Superior temporal gyrus (tissue), 1 donor: ENCODE measurements around the gene EPS8.
"Not testable (repeated sequence)": the region's sequence is repeated elsewhere in the genome, so short reads cannot be mapped to it uniquely, and the experiment has no call there.

Experiments used
- DNase-seq: peaks from one replicate; pipeline ENCODE4 v3.0.0-alpha.2; 2016; ENCODE audit errors: extremely low spot score

EPS8 gene

DNA sequence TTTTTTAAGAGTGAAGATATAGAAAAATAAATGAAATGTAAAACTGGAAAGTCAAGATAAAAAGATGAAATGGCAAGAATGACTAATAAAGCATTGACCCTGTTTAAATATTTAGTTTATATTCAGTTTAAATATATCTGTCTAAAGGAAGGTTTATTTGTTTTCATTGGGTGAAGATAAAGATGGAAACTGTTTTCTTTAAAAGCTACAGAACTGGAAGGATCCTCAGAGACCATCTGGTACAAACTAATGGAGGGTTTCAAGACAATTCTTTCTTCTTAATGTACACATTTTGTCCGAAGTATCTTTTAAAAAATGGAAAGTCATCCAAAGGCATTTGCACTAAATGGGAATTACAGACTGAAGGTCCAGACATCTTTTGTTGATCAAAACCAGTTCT lies 142.6 kb downstream of the EPS8 start:
- DNase-seq: no peak

DNA sequence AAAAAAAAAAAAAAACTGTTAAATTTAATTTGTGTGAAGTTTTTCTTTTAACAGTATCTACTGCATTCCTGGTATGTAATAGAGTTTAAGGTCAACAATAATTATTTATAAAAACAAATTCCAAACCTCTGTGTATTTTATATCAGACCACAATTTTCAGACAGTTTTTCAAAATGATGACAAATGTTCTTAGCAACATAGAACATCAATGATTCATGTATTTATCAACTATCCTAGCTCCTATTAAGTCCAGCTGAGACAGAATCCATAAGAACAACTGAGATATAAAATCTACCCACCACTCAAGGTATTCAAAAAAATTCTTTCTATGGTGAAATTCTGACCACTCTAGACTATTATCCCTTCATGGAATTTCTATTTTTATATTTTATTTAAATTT lies 144.5 kb downstream of the EPS8 start:
- DNase-seq: no peak

DNA sequence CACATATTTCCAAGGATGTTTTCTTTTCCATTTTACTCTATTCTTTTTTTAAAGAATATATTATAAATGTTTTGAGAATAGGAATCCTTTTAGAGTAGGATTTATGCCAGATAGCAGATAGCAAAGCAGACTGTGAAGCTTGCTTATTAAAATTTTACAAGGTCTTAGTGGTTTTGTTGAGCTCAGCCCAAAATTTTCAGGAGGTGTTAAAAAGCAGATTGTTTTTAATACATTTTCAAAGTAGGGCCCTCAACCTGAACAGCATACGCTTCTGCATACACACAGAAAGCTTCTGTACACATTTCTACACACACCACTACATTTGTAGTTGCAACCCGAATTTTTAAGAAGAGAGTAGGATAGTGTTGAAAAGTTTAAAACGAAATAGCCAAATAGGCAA lies 151.0 kb downstream of the EPS8 start:
- no peak for DNase-seq

DNA sequence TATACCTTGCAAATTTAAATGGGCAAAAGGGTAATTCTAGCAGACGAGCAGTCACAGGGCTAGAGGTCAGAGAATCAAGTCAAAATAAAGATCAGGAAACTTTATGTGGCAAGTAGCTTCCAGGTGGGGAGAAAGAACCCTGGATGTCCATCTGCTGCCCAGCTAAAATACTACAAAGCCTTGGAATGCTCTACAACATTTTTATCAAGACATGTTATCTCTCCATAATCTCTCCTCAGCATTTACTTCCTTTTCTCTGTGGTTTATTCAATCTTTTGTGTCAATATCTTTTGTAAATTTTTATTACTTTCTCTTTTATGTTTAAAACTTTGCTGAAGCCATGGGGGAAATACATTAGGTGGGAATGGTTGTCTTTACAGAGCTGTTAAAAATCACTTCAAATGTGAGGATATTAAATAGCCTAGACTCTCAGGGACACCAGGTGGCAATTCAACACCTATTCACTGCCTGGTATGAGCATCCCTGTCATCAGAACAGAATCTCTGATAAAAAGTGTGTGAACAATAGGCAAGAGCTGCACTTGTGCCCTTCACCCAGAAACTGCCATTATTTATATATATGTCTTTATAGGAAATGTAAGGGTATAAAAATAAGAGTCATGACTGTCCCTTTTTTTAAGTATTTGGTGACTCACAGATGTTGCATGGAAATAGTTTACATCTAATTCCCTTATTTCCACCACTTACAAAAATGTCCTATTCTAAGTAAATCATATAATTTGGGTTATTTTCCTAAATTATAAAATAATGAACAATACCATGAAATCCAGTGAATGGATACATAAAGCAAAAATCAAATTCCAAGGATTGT lies 152.9 kb downstream of the EPS8 start:
- DNase-seq: no peak

DNA sequence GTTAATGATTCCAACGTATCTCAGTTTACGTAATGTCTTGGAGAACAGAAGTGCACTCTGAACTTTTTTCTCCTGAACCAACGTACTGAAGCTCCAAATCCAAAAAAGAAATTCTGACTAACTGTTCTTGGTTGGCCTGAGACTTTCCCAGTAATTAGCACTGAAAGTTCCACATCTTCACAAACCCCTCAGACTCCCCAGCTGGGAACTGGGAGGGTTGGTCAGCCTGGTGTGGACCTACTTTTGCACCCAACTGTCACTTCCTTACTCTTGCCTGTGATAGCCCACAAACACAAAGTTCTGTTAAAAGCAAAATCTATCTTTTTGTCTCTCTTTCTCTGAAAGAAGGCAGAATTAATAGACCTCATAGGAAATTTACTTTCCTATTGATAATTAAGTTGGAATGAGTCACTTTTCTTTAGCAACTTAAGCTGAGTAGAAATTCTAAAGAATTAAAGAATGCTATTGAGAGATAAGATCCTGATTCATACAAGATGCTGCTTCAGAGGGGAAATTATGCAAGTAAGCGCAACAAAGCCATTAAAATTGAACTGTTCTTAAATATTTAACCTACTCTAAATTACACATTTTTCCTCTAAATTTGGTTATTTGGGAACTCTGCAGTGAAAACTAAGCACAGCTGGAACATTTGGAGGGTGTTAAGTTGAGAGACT lies 155.0 kb downstream of the EPS8 start:
- DNase-seq: no peak

DNA sequence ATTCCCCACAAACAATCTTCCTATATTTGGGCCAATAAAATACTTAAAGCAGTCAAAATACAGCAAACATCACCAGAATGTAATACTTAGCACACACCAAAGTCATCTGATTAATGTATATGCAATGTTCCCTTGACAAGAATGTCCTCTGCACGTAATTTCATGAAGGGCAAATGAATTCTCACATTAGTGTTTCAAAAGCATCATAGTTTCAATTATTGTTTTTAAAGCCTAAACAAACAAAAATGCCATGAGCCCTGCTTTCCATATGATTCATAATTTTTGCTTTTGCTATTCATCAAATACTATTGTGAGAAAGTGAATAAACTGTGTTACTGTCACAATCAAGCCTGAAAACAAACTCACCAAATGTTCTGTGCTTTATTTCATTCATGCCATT lies 156.0 kb downstream of the EPS8 start:
- DNase-seq: no peak

DNA sequence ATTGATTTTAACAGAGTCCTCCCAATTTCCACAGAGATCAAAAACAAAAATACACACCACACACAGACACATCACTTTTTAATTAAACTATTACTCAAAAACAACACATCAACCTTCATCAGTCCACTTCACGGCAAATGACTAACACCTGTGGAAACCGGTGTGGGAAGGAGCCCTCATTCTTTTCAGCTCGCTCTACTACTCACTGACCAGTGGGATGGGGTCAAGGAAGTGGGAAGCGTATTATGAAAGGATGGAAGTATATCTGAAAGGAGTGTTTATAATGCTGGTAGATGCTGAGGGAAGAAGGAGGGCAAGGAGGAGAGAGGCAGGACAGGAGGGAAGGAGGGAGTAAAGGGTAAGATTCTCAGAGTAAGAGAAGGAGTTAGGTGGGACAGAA lies 156.5 kb downstream of the EPS8 start:
- no peak for DNase-seq

GRCh38 chr12:15631007-15631715 lies 158.0 kb downstream of the EPS8 start:
- no peak for DNase-seq

- no peak for DNase-seq
These were observed 159.4 kb downstream of the EPS8 start for GRCh38 chr12:15629761-15630160.

DNA sequence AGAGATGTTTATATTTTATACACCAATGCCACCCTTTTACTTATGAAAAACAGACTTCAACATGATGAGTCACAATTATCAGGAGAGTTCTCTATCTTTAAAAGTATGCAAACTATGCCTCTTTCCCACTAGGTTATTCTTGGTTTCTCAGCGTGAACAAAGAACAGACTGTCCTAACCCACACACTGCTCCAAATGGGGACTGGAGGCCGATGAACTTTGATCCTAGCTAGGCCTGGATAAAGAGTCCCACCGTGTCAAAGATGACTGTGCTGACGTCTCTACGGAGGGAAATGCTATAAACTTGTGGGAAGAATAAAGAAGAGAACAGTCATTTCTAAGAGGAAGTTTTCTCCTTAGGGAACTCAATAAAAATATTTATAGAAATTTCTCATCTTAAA lies 160.1 kb downstream of the EPS8 start:
- DNase-seq: no peak

DNA sequence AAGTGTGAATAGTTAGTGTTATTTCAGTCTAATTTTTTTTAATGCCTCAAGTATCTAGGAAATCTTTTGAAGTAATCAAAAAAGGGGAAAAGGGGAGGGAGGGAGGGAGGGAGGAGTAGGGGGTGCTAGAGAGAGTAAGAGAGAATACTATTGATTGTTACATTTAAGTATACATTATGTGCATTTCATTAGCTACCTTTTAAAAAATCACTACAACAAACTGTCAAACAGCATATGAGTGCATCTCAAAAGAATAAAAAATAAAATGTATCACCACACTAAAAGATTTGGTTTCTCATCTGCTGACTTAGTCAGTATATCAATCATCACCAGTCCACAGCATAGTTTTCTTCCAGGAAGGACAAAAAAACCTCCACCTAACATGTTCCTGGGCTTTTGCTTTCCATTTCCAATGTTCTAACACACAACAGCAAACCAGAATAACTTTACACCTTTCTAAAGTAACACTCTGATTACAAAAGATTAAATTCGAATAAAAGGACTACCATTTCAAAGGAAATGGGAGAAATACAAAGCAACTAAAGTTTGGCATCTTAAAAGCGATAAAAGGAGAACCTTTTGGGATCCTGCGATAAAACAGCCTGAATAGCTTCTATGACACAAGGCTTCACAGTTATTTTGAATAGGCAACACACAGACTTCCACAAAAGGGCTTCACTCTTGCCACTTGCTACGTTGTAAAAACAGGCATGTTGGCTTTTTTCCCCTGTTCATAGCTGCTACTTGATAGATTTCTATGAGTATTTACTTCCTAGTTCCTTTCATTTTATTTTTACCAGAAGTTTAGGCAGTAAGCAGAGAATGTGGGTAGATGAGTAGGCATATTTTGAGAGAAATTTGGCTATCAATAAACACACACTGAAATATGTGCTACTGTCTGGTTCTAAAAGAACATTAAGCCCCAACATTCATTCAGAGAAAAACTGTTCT lies 160.9 kb downstream of the EPS8 start:
- DNase-seq: peak; percentile 43

DNA sequence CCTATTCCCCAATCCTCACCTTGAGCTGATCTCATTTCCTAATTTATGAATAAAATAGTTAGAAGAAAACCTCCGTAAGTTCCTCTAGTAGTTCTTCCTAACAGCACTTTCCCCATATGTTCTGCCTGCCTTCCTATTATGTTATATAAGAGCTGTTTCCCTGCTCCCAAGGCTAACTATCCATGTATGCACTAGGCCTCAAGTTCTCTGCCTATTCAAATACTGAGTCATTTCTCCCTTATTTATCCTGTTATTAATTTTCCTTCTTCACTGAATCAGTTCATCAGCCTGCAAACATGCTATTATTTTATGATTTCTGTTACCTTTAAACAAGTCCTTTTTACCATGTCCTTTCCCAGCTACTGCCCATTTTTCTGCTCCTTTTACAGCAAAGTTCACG lies 164.1 kb downstream of the EPS8 start:
- no peak for DNase-seq

- DNase-seq: no peak
These were observed 168.2 kb downstream of the EPS8 start for GRCh38 chr12:15620741-15621539.

GRCh38 chr12:15616495-15616894 lies 172.7 kb downstream of the EPS8 start:
- not testable (repeated sequence) for DNase-seq

DNA sequence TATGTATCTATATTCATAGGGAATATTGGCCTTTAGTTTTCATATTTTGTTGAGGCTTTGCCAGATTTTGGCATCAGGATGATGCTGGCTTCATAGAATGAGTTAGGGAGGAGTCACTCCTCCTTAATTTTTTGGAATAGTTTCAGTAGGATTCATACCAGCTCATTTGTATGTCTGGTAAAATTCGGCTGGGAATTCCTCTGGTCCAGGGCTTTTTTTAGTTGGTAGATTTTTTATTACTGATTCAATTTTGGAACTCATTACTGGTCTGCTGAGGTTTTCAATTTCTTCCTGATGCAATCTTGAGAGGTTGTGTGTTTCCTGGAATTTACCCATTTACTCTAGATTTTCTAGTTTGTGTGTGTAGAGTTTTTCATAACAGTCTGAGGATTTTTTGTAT lies 175.2 kb downstream of the EPS8 start:
- no peak for DNase-seq

DNA sequence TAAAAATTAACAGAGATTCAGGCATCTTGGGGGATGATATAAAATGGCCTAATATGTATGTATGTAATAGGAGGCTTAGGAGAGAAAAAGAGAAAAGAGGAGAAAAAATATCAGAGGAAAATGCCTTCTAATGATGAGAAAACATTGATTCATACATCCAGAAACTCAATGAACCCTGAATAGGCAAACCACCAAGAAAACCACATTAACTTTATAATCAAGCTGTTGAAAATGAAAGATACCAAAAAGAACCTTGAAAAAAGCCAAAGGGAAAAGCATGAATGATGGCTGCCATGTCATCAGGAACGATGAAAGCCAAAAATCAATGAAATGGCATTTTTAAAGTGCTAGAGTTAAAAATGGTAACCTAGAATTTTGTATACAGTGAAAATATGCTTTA lies 180.2 kb downstream of the EPS8 start:
- no peak for DNase-seq

GRCh38 chr12:15608406-15608805 lies 180.8 kb downstream of the EPS8 start:
- no peak for DNase-seq

DNA sequence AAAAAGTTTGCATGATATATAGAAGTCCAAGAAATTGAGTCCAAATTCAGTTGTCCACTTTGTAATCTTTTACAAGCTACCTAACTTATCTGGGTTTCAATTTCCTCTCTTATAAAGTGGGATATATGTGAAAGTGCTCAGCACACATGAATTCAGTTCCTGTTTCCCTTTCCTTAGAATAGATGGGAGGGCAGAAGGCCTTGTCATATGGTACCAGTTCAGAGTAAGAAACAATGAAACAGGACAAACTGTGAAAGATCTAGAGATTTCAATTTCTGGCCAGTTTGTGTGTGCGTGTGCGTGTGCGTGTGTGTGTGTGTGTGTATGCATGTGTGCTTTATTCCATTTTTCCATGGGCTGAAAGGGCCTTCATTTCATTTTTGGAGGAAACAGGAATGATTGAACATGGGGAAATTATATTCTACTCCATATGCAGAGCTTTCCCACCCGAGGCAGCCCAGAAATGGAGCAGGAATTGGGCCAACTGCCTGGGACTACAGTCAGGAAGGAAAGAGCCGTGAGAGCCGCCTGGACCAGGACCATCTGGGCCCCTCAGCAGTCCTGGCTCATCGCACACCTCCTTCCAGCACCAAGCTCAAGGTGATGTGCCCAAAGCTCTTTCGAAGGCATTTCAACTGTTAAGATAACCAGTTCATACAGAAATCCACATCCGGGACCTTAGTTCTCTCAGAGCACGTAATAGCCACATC lies 183.2 kb downstream of the EPS8 start:
- no peak for DNase-seq

GRCh38 chr12:15603474-15604085 lies 185.6 kb downstream of the EPS8 start:
- no peak for DNase-seq
